ENCODE results near the gene CARMIL1.

CARMIL1 gene

GRCh38 chr6:25628471-25629197 is 349.5 kb downstream of the CARMIL1 start:
- no peak overlapping the region for H3K4me3 ChIP-seq (ENCODE audit: low read depth, low read length)

GRCh38 chr6:25629198-25629576 is 350.0 kb downstream of the CARMIL1 start:
- no peak for TF ChIP-seq CTCF (IDR thresholded peaks at IDR 0.05; ENCODE audit: low read depth, low read length)
- H3K4me3 ChIP-seq (ENCODE audit: low read depth, low read length): no peak overlapping the region

More at GRCh38 chr6:25628471-25629197, 349.5 kb downstream of the CARMIL1 start:
- TF ChIP-seq CTCF (IDR thresholded peaks at IDR 0.05; ENCODE audit: low read depth, low read length): no peak

GRCh38 chr6:25630508-25631278 is 351.5 kb downstream of the CARMIL1 start:
- no peak for TF ChIP-seq CTCF (IDR thresholded peaks at IDR 0.05; ENCODE audit: low read depth, low read length)
- no peak overlapping the region for H3K4me3 ChIP-seq (ENCODE audit: low read depth, low read length)

DNA sequence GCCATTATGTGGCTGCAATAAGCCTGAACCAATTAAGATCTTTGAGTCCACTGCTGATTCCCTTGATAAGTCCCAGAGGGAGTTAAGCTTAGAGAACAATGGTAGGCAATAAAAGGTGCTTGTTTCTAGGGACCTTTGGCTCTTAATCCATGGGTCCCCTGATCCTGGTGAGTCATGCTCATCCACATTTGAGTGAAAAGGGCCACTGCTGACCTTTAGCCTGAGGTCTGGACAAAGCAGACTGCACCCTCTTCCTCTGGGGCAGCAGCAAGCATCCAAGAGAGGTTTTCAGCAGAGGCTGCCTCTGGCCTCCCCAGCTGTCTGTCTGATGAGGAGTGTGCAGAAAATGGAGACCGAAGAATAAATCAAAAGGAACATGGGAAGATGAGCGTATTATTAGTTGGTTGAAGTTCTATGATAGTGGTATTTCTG is 356.7 kb downstream of the CARMIL1 start:
- TF ChIP-seq CTCF (IDR thresholded peaks at IDR 0.05; ENCODE audit: low read depth, low read length): no peak
- H3K4me3 ChIP-seq (ENCODE audit: low read depth, low read length): no peak overlapping the region

- TF ChIP-seq CTCF (IDR thresholded peaks at IDR 0.05; ENCODE audit: low read depth, low read length): no peak
- no peak overlapping the region for H3K4me3 ChIP-seq (ENCODE audit: low read depth, low read length)
Measured at GRCh38 chr6:25637211-25637610, 358.0 kb downstream of the CARMIL1 start.

GRCh38 chr6:25637960-25638434 is 358.8 kb downstream of the CARMIL1 start:
- H3K4me3 ChIP-seq (ENCODE audit: low read depth, low read length): no peak overlapping the region
- TF ChIP-seq CTCF (IDR thresholded peaks at IDR 0.05; ENCODE audit: low read depth, low read length): no peak

GRCh38 chr6:25639653-25640052 is 360.5 kb downstream of the CARMIL1 start:
- TF ChIP-seq CTCF (IDR thresholded peaks at IDR 0.05; ENCODE audit: low read depth, low read length): no peak
- H3K4me3 ChIP-seq (ENCODE audit: low read depth, low read length): no peak overlapping the region

Measured in WI38 (cell line).